Right atrium auricular region (tissue), 2 donors: Measurements from ENCODE around the gene RNF31. TPM values are rescaled to one million over a fixed set of nuclear protein-coding genes. Genes with fewer than 3 reads are reported as not detected.

Source experiments
- DNase-seq: peaks from one replicate; pipeline ENCODE4 v3.0.0-alpha.2; 2019; ENCODE audit warnings: low spot score
- H3K27ac ChIP-seq, 2 donors: fragments of 200-600 bp; sonication (generic); 1 replicate in 1 of 2; 2 replicates in 1 of 2; pipeline ENCODE4 v1.5.1; 2016 to 2019
- H3K27me3 ChIP-seq, 2 donors: fragments of 200-600 bp; sonication (generic); one replicate each; pipeline versions ENCODE4 v1.5.1 to v1.6.0; 2017 to 2019
- H3K36me3 ChIP-seq: fragments of 200-600 bp; sonication (generic); one replicate; pipeline ENCODE4 v1.5.1; 2016
- H3K4me1 ChIP-seq, 2 donors: fragments of 200-600 bp; sonication (generic); one replicate each; pipeline versions ENCODE4 v1.5.1 to v1.6.0; 2017 to 2019
- H3K4me3 ChIP-seq, 2 donors: fragments of 200-600 bp; sonication (generic); 1 replicate in 1 of 2; 2 replicates in 1 of 2; pipeline ENCODE4 v1.5.1; 2017 to 2019; ENCODE audit warnings: mild to moderate bottlenecking in 1 of 2, moderate library complexity in 1 of 2
- H3K9me3 ChIP-seq, 2 donors: fragments of 200-600 bp; sonication (generic); one replicate each; pipeline ENCODE4 v1.5.1; 2019
- CTCF ChIP-seq, 2 donors: fragments of 200-600 bp; sonication (generic); IDR thresholded peaks; one replicate each; pipeline ENCODE4 v1.5.1; 2019; ENCODE audit warnings: antibody characterized with exemption in 2 of 2
- total RNA-seq, 2 donors: library from RNA; depleted of rRNA; stranded (reverse); fragments of >200 nt; gene quantifications; one replicate each; pipeline ENCODE4 v1.1.0, GENCODE V29; 2016

RNF31 gene
- total RNA-seq, 2 donors from 2014 or later = 24.1 to 47.5 TPM

GRCh38 chr14:24116128-24116814, 31.0 kb upstream of the RNF31 start:
- H3K27me3 ChIP-seq = no peaks in the 10 kb centered on the region
- peak overlapping the region in 1 of 2 donors; percentile 98 for H3K27ac ChIP-seq
- no peaks in the 10 kb centered on the region for H3K9me3 ChIP-seq
- no peak for TF ChIP-seq CTCF (IDR thresholded peaks at IDR 0.05)
- DNase-seq = no peak
- peaks cover 43% of the 10 kb centered on the region for H3K36me3 ChIP-seq
- peaks cover 0 to 22% of the 10 kb centered on the region in 2 donors for H3K4me1 ChIP-seq
- H3K4me3 ChIP-seq = peak overlapping the region in 1 of 2 donors; percentile 69

- TF ChIP-seq CTCF (IDR thresholded peaks at IDR 0.05) = no peak
- no peaks in the 10 kb centered on the region for H3K27me3 ChIP-seq
- peaks cover 0 to 22% of the 10 kb centered on the region in 2 donors for H3K4me1 ChIP-seq
- no peak overlapping the region for H3K4me3 ChIP-seq
- H3K27ac ChIP-seq = no peak overlapping the region
- no peak for DNase-seq
- H3K36me3 ChIP-seq = peaks cover 52% of the 10 kb centered on the region
- no peaks in the 10 kb centered on the region for H3K9me3 ChIP-seq
Observed at GRCh38 chr14:24117179-24117578, 30.1 kb upstream of the RNF31 start.

- TF ChIP-seq CTCF (IDR thresholded peaks at IDR 0.05) = no peak
- H3K9me3 ChIP-seq = no peaks in the 10 kb centered on the region
- no peak overlapping the region for H3K4me3 ChIP-seq
- peaks cover 66% of the 10 kb centered on the region for H3K36me3 ChIP-seq
- H3K4me1 ChIP-seq = peaks cover 0 to 18% of the 10 kb centered on the region in 2 donors
- H3K27me3 ChIP-seq = no peaks in the 10 kb centered on the region
- no peak for DNase-seq
- H3K27ac ChIP-seq = no peak overlapping the region
Observed at GRCh38 chr14:24119691-24120090, 27.6 kb upstream of the RNF31 start.

GRCh38 chr14:24121210-24121609, 26.1 kb upstream of the RNF31 start:
- Histone ChIP-seq H3K9me3 (no peaks in the 10 kb centered on the region), H3K36me3 (peaks cover 66% of the 10 kb centered on the region), H3K27ac (no peak overlapping the region), H3K4me1 (peaks cover 0 to 9% of the 10 kb centered on the region in 2 donors), H3K27me3 (no peaks in the 10 kb centered on the region), H3K4me3 (no peak overlapping the region)
- no peak for TF ChIP-seq CTCF (IDR thresholded peaks at IDR 0.05)
- DNase-seq = no peak

- Histone ChIP-seq H3K4me3 (no peak overlapping the region), H3K27ac (no peak overlapping the region), H3K27me3 (no peaks in the 10 kb centered on the region), H3K36me3 (peaks cover 60% of the 10 kb centered on the region), H3K4me1 (no peaks in the 10 kb centered on the region), H3K9me3 (no peaks in the 10 kb centered on the region)
- DNase-seq = no peak
- no peak for TF ChIP-seq CTCF (IDR thresholded peaks at IDR 0.05)
Observed at GRCh38 chr14:24122416-24122815, 24.9 kb upstream of the RNF31 start.

GRCh38 chr14:24122898-24123297, 24.4 kb upstream of the RNF31 start:
- no peak overlapping the region for H3K4me3 ChIP-seq
- DNase-seq = no peak
- no peak overlapping the region for H3K27ac ChIP-seq
- no peaks in the 10 kb centered on the region for H3K9me3 ChIP-seq
- H3K27me3 ChIP-seq = no peaks in the 10 kb centered on the region
- peaks cover 56% of the 10 kb centered on the region for H3K36me3 ChIP-seq
- H3K4me1 ChIP-seq = no peaks in the 10 kb centered on the region
- no peak for TF ChIP-seq CTCF (IDR thresholded peaks at IDR 0.05)
